T-cell (primary cell): Measurements from ENCODE around the gene IGDCC3. TPM values are rescaled to one million over a fixed set of nuclear protein-coding genes. Genes with fewer than 3 reads are reported as not detected.

Source experiments
- ATAC-seq, 4 experiments: fragments of 200-7000 bp in 3 of 4; fragments of 150-1000 bp in 1 of 4; cut with Tn5 transposase; replicated peaks in 1 of 4; 1 replicate in 3 of 4; 2 replicates in 1 of 4; pipeline ENCODE4 v1.10.0; 2021; ENCODE audit warnings: moderate library complexity in 3 of 4, mild to moderate bottlenecking in 2 of 4, moderate number of reproducible peaks in 1 of 4
- CTCF ChIA-PET, 2 donors: fragments of 300-600 bp; sonication (Branson Sonifier 250); formaldehyde crosslinking; loops; one replicate each; lab custom pipeline; 2022; ENCODE audit warnings: antibody characterized with exemption in 2 of 2; lab: Charles Lee
- POLR2A ChIA-PET, 2 donors: fragments of 300-600 bp; sonication (Branson Sonifier 250); formaldehyde crosslinking; loops; one replicate each; lab custom pipeline; 2022; ENCODE audit warnings: antibody characterized with exemption in 2 of 2; lab: Charles Lee
- DNase-seq, 35 experiments: peaks; one replicate each; pipeline versions ENCODE4 v3.0.0 to v3.0.0-alpha.2; 2013 to 2023
- H3K27ac ChIP-seq: one replicate; pipeline ENCODE4 v1.5.1; 2013; ENCODE audit warnings: low read length
- H3K27me3 ChIP-seq, 2 experiments: replicated peaks in 1 of 2; 1 replicate in 1 of 2; 2 replicates in 1 of 2; pipeline versions ENCODE4 v1.6.1 to v1.7.0; 2013; ENCODE audit warnings: low read length in 1 of 2, mixed read lengths in 1 of 2; ENCODE audit not compliant: control insufficient read depth in 2 of 2, insufficient read depth in 2 of 2; ENCODE audit errors: extremely low read depth in 1 of 2
- H3K36me3 ChIP-seq, 2 donors: 1 replicate in 1 of 2; 2 replicates in 1 of 2; pipeline versions ENCODE4 v1.6.1 to v1.7.0; 2013; ENCODE audit warnings: low read length in 1 of 2; ENCODE audit not compliant: control insufficient read depth in 2 of 2, insufficient read depth in 1 of 2; ENCODE audit errors: extremely low read depth in 1 of 2
- H3K4me1 ChIP-seq, 2 experiments: 1 replicate in 1 of 2; 2 replicates in 1 of 2; pipeline versions ENCODE4 v1.6.1 to v1.7.0; 2013; ENCODE audit warnings: low read length in 2 of 2, mixed read lengths in 1 of 2; ENCODE audit not compliant: insufficient read depth in 2 of 2, control insufficient read depth in 1 of 2; ENCODE audit errors: extremely low read depth in 1 of 2
- H3K4me3 ChIP-seq, 2 donors: 1 replicate in 1 of 2; 2 replicates in 1 of 2; pipeline versions ENCODE4 v1.5.1 to v1.7.0; 2013; ENCODE audit warnings: mild to moderate bottlenecking in 2 of 2, low read length in 1 of 2, moderate library complexity in 1 of 2; ENCODE audit not compliant: control insufficient read depth in 1 of 2; ENCODE audit errors: extremely low read depth in 1 of 2
- H3K9me3 ChIP-seq: 2 replicates; pipeline ENCODE4 v1.7.0; 2013
- H3K27ac Mint-ChIP-seq, 2 donors: one replicate each; pipeline ENCODE4 v1.8.0; 2020 to 2021; ENCODE audit warnings: mild to moderate bottlenecking in 2 of 2, mixed read lengths in 2 of 2
- H3K27me3 Mint-ChIP-seq, 2 donors: one replicate each; pipeline ENCODE4 v1.8.0; 2021 to 2022; ENCODE audit warnings: mixed read lengths in 2 of 2
- H3K36me3 Mint-ChIP-seq: one replicate; pipeline ENCODE4 v1.8.0; 2021; ENCODE audit warnings: mixed read lengths
- H3K4me1 Mint-ChIP-seq, 3 donors: one replicate each; pipeline ENCODE4 v1.8.0; 2020 to 2022; ENCODE audit warnings: mixed read lengths in 3 of 3, mild to moderate bottlenecking in 1 of 3
- H3K4me3 Mint-ChIP-seq, 3 donors: one replicate each; pipeline ENCODE4 v1.8.0; 2020 to 2022; ENCODE audit warnings: mild to moderate bottlenecking in 3 of 3, mixed read lengths in 3 of 3, moderate library complexity in 3 of 3
- H3K9me3 Mint-ChIP-seq, 3 donors: one replicate each; pipeline ENCODE4 v1.8.0; 2020 to 2022; ENCODE audit warnings: mixed read lengths in 3 of 3
- WGBS: methylation state at CpG from one replicate; pipeline ENCODE4 v1.1.5; 2013; ENCODE audit warnings: missing lambda C conversion rate; ENCODE audit not compliant: insufficient coverage; 5-methylcytosine and 5-hydroxymethylcytosine counted together
- total RNA-seq, 35 experiments: library from RNA in 6 of 35; stranded (reverse) in 6 of 35; fragments of 120-200 nt in 1 of 35; gene quantifications; one replicate each; pipeline versions ENCODE4 v1.2.1 to v1.2.4 and lab custom pipeline; 2013 to 2026

IGDCC3 gene
- total RNA-seq, 5 donors from 2014 or later (not counting 1 experiment from before 2014, with no cell fraction given): 0.06 TPM; not detected in 4

GRCh38 chr15:65413051-65413759 lies 35.4 kb upstream of the IGDCC3 start:
- DNase-seq (no peak), ATAC-seq (no peak)
- Mint-ChIP-seq H3K4me1 (no peaks in the 10 kb centered on the region), H3K36me3 (no peaks in the 10 kb centered on the region), H3K27ac (no peak overlapping the region), H3K9me3 (no peaks in the 10 kb centered on the region), H3K4me3 (no peak overlapping the region), H3K27me3 (peaks cover 22 to 35% of the 10 kb centered on the region in 2 donors)
- H3K9me3 ChIP-seq: no peaks in the 10 kb centered on the region
- H3K36me3 ChIP-seq: no peaks in the 10 kb centered on the region
- H3K4me3 ChIP-seq: no peak overlapping the region
- CTCF ChIA-PET: interaction anchor here in 1 of 2 donors (0.6 to 1.0 kb wide), 3 partner anchors 8 to 904 kb away, joined by 3 to 4 read pairs (median 4); no protein-coding TSS in a partner anchor
- POLR2A ChIA-PET: no interaction called here
- H3K27me3 ChIP-seq: peaks cover 10 to 49% of the 10 kb centered on the region in 2 experiments
- H3K27ac ChIP-seq: no peak overlapping the region
- H3K4me1 ChIP-seq: no peaks in the 10 kb centered on the region

GRCh38 chr15:65412556-65412955 lies 34.8 kb upstream of the IGDCC3 start:
- CTCF ChIA-PET: interaction anchor here in 1 of 2 donors (0.6 to 1.0 kb wide), 3 partner anchors 8 to 905 kb away, joined by 3 to 4 read pairs (median 4); no protein-coding TSS in a partner anchor
- POLR2A ChIA-PET: no interaction called here
- Mint-ChIP-seq H3K4me1 (no peaks in the 10 kb centered on the region), H3K9me3 (no peaks in the 10 kb centered on the region), H3K27ac (no peak overlapping the region), H3K27me3 (peaks cover 15 to 33% of the 10 kb centered on the region in 2 donors), H3K36me3 (no peaks in the 10 kb centered on the region), H3K4me3 (no peak overlapping the region)
- Histone ChIP-seq H3K4me3 (no peak overlapping the region), H3K9me3 (no peaks in the 10 kb centered on the region), H3K36me3 (no peaks in the 10 kb centered on the region), H3K27me3 (peaks cover 6 to 47% of the 10 kb centered on the region in 2 experiments), H3K4me1 (no peaks in the 10 kb centered on the region), H3K27ac (no peak overlapping the region)
- ATAC-seq: no peak
- WGBS: no CpG with 5 or more reads among the region's 1 CpG
- no peak for DNase-seq

GRCh38 chr15:65411465-65412071 lies 33.8 kb upstream of the IGDCC3 start:
- Mint-ChIP-seq H3K9me3 (no peaks in the 10 kb centered on the region), H3K27ac (no peak overlapping the region)
- CTCF ChIA-PET: interaction anchor here in 1 of 2 donors (1.0 kb wide), 1 partner anchor 9 kb away, joined by 3 read pairs; no protein-coding TSS in a partner anchor

GRCh38 chr15:65410972-65411371 lies 33.2 kb upstream of the IGDCC3 start:
- Mint-ChIP-seq H3K4me3 (no peak overlapping the region), H3K36me3 (no peaks in the 10 kb centered on the region), H3K27me3 (peaks cover 10 to 24% of the 10 kb centered on the region in 2 donors), H3K27ac (no peak overlapping the region), H3K9me3 (no peaks in the 10 kb centered on the region), H3K4me1 (no peaks in the 10 kb centered on the region)
- Histone ChIP-seq H3K36me3 (no peaks in the 10 kb centered on the region), H3K27ac (no peak overlapping the region), H3K4me3 (no peak overlapping the region), H3K9me3 (no peaks in the 10 kb centered on the region), H3K4me1 (no peaks in the 10 kb centered on the region), H3K27me3 (peaks cover 6 to 35% of the 10 kb centered on the region in 2 experiments)
- 76% methylated on average over 9 of the region's 10 CpGs for WGBS
- ChIA-PET CTCF (no interaction called here), POLR2A (no interaction called here)
- DNase-seq (no peak), ATAC-seq (no peak)

More at GRCh38 chr15:65411465-65412071, 33.8 kb upstream of the IGDCC3 start:
- DNase-seq: no peak
- peaks cover 10 to 25% of the 10 kb centered on the region in 2 donors for H3K27me3 Mint-ChIP-seq
- no peak for ATAC-seq
- H3K4me3 ChIP-seq: no peak overlapping the region
- no peaks in the 10 kb centered on the region for H3K4me1 Mint-ChIP-seq
- H3K27me3 ChIP-seq: peaks cover 6 to 38% of the 10 kb centered on the region in 2 experiments
- no peak overlapping the region for H3K27ac ChIP-seq
- 89% methylated on average over 3 of the region's 5 CpGs for WGBS
- no peaks in the 10 kb centered on the region for H3K9me3 ChIP-seq
- no peaks in the 10 kb centered on the region for H3K36me3 ChIP-seq
- POLR2A ChIA-PET: no interaction called here
- H3K4me3 Mint-ChIP-seq: no peak overlapping the region
- no peaks in the 10 kb centered on the region for H3K36me3 Mint-ChIP-seq
- H3K4me1 ChIP-seq: no peaks in the 10 kb centered on the region

GRCh38 chr15:65410036-65410435 lies 32.2 kb upstream of the IGDCC3 start:
- CTCF ChIA-PET: no interaction called here
- Histone ChIP-seq H3K4me1 (no peaks in the 10 kb centered on the region), H3K9me3 (no peaks in the 10 kb centered on the region), H3K36me3 (no peaks in the 10 kb centered on the region), H3K4me3 (no peak overlapping the region), H3K27ac (no peak overlapping the region), H3K27me3 (peaks cover 6 to 28% of the 10 kb centered on the region in 2 experiments)
- H3K36me3 Mint-ChIP-seq: no peaks in the 10 kb centered on the region
- H3K27ac Mint-ChIP-seq: no peak overlapping the region
- peaks cover 10 to 24% of the 10 kb centered on the region in 2 donors for H3K27me3 Mint-ChIP-seq
- WGBS: 84% methylated on average over 5 of the region's 11 CpGs
- DNase-seq: no peak
- no peaks in the 10 kb centered on the region for H3K9me3 Mint-ChIP-seq
- H3K4me1 Mint-ChIP-seq: no peaks in the 10 kb centered on the region
- POLR2A ChIA-PET: no interaction called here
- H3K4me3 Mint-ChIP-seq: no peak overlapping the region
- no peak for ATAC-seq

GRCh38 chr15:65409036-65409631 lies 31.3 kb upstream of the IGDCC3 start:
- Mint-ChIP-seq H3K4me1 (no peaks in the 10 kb centered on the region), H3K9me3 (no peaks in the 10 kb centered on the region), H3K4me3 (no peak overlapping the region), H3K27ac (no peak overlapping the region), H3K36me3 (no peaks in the 10 kb centered on the region), H3K27me3 (peaks cover 10 to 32% of the 10 kb centered on the region in 2 donors)
- Histone ChIP-seq H3K9me3 (no peaks in the 10 kb centered on the region), H3K36me3 (no peaks in the 10 kb centered on the region), H3K4me1 (no peaks in the 10 kb centered on the region), H3K27me3 (peaks cover 6 to 30% of the 10 kb centered on the region in 2 experiments), H3K4me3 (no peak overlapping the region), H3K27ac (no peak overlapping the region)
- POLR2A ChIA-PET: no interaction called here
- no peak for ATAC-seq
- CTCF ChIA-PET: no interaction called here
- WGBS: 32% methylated on average over 4 of the region's 7 CpGs
- no peak for DNase-seq
